NCI-H524 treated with DMSO at 0.1 percent for 48 hours (cell line): ENCODE results near the gene PBRM1.
"Not testable (repeated sequence)": the region's sequence is repeated elsewhere in the genome, so short reads cannot be mapped to it uniquely, and the experiment has no call there.

ENCODE experiments used
- DNase-seq: peaks from one replicate; lab custom pipeline; 2025; lab: John Stamatoyannopoulos, UW

PBRM1 gene

GRCh38 chr3:52685709-52686691 is at the start of gene PBRM1, which contains the start of gene GNL3:
Gene PBRM1 (minus strand): TSS chr3:52685913.
Gene GNL3 (plus strand): TSS chr3:52686032. CDS start chr3:52686093, 61 bp downstream.
- DNase-seq = peak; percentile 64

DNA sequence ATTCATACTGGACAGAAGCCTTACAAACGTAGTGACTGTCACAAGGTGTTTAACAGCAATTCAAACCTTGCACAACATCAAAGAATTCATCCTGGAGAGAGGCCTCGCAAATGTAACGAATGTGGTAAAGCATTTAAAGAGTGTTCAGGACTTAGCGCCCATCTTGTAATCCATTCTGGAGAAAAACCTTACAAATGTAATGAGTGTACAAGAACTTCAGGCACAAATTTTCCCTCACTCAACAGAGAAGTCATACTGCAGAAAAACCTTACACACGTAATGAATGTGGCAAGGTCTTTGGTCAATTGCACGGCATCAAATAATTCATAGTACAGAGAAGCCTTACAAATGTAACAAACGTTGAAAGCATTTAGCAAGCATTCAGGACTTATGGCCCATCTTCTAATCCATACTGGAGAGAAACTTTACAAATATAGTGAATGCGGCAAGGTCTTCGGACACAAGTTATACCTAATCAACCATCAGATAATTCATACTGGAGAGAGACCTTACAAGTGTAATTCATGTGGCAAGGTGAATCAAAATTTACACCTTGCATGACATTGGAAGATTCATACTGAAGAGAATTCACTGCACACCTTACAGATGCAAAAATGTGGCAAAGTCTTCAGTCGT is 47.7 kb upstream of the PBRM1 start:
- DNase-seq = no peak

DNA sequence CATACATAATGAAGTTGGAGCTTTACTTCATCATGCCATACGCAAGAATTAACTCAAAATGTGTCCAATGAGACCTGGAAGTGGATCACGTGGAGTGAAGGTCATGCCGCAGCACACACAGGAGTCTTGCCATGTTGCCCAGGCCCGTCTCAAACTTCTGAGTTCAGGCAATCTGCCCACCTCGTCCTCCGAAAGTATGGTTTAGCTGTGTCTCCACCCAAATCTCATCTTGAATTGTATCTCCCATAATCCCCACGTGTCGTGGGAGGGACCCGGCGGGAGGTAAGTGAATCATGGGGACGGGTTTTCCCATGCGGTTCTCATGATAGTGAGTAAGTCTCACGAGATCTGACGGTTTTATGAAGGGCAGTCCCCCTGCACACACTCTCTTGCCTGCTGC is 45.9 kb upstream of the PBRM1 start:
- DNase-seq = no peak

- no peak for DNase-seq
Measured at GRCh38 chr3:52730681-52731080, 45.0 kb upstream of the PBRM1 start.

DNA sequence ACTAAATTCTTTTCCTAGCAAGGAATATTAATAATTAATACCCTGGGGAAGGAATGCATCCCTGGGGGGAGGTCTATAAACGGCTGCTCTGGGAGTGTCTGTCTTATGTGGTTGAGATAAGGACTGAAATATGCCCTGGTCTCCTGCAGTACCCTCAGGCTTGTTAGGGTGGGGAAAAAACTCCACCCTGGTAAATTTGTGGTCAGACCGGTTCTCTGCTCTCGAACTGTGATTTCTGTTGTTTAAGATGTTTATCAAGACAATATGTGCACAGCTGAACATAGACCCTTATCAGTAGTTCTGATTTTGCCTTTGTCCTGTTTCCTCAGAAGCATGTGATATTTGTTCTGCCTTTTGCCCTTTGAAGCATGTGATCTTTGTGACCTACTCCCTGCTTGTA is 43.0 kb upstream of the PBRM1 start:
- not testable (repeated sequence) for DNase-seq

GRCh38 chr3:52724511-52724910 is 38.8 kb upstream of the PBRM1 start:
- no peak for DNase-seq

- no peak for DNase-seq
Measured at GRCh38 chr3:52723935-52724334, 38.2 kb upstream of the PBRM1 start.

GRCh38 chr3:52722491-52722890 is 36.8 kb upstream of the PBRM1 start:
- DNase-seq = no peak

- DNase-seq = no peak
Measured at GRCh38 chr3:52721730-52722008, 36.0 kb upstream of the PBRM1 start.

GRCh38 chr3:52721002-52721729 is 35.5 kb upstream of the PBRM1 start:
- DNase-seq = no peak

- DNase-seq = no peak
Measured at GRCh38 chr3:52719618-52720017, 33.9 kb upstream of the PBRM1 start.

- no peak for DNase-seq
Measured at GRCh38 chr3:52715714-52716305, 30.1 kb upstream of the PBRM1 start.

- DNase-seq = no peak
Measured at GRCh38 chr3:52714335-52715302, 28.9 kb upstream of the PBRM1 start.

DNA sequence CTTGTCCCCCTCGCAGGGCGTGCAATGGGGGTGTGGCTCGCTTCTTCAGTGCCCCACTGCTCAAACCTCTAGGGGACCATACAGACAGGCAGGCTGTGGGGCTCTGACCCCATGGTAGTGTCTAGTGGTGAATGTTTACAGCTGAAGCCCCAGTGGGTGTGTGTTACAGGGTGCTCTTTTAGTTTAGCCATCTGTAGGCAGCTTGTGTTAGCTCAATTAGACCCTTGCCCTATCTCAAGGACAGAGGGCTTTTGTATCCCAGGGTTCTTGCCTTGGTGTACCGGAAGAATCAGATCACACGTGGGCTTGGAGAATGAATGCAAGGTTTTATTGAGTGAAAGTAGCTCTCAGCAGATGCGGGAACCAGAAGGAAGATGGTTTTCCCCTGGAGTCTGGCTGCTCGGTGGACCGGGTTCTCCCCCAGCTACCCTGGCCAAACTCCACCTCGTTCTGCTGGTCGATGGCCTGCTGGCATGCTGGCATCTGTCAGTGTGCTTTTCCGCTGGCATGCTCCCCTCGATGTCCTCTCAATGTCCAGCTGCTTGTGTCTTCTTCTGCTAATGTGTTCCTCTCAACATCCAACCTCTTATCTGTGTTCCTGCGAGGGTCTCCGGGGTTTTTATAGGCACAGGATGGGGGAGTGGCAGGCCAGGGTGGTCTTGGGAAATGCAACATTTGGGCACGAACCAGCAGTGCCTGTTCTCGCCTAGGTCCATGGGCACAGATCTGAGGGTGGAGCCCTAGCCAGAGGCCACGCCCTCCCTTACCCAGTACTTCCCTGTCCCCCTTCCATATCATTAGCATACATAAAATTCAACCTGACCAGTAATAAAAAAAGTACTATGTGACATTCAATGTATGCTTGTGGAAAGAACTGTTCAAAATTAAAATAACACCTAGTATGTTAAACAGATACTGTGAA is 26.8 kb upstream of the PBRM1 start:
- DNase-seq = no peak

- DNase-seq = no peak
Measured at GRCh38 chr3:52710512-52710911, 24.8 kb upstream of the PBRM1 start.

- DNase-seq = no peak
Measured at GRCh38 chr3:52707585-52707984, 21.9 kb upstream of the PBRM1 start.

DNA sequence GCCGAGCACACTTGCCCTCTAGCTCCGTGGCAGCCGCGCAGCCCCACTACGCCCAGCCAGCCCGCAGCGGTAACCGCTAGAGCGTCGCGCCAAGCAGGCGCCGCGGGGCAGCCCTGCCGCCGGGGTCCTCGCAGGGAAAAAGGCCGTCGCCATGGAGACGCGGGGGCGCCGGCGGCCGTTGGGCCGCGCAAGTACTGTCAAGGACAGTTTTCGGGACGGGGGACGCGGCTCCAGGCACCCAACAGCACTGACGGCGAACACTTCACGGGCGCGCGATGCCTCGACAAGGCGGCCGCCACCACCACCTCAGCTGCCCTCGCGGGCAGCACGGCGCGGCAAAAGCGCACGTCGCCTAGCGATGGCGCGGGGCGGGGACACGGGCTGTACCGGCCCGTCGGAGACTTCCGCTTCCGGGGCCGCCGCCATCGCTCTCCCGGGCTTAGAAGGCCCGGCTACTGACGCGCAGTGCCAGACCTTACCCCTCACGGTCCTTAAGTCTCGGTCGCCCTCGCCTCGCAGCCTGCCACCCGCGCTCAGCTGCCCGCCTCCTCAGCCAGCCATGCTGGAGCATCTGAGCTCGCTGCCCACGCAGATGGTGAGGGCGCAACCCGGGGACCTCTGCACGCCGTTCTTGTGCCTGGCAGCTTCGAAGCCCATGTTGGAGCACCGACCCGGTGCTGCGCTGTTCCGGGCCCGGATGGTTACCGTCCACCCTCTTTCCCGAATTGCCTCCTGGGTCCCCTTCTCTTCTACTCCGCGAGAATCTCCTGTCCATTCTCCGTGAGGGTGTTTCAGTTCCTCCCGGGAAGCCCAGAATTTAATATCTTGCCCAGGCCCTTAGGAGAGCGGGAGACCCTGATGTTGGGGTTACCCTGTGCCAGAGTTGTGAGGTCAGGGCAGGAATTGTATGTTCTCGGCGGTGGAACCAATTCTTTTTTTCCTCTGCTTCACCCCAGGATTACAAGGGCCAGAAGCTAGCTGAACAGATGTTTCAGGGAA is 20.3 kb upstream of the PBRM1 start, which contains the start of the genes GLT8D1 and SPCS1:
Gene GLT8D1, minus strand, starts transcription at position 104 of the 999 bp plus-strand sequence. CDS start 5,331 bp downstream, outside the sequence.
Gene SPCS1, plus strand, starts transcription at position 419 of the 999 bp plus-strand sequence. Its CDS starts 141 bp downstream, at position 560.
- DNase-seq = peak; percentile 20

DNA sequence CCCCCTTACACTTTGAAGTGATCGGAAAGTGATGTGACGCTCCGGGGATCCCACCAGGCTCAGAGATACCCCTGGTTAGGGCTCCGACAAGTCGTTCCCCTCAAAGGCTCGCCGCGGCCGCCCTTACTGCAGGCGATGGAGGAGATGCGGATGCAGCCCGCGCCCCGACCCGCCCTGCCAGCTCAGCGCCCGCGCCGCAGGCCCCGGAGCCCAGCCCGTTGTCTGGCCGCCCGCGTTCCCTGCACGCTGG is 19.6 kb upstream of the PBRM1 start:
- no peak for DNase-seq
